Mesodermal cell (in vitro differentiated cells): ENCODE results near the gene SRGAP2B. TPM values are rescaled to one million over a fixed set of nuclear protein-coding genes. Genes with fewer than 3 reads are reported as not detected.
"Not testable (repeated sequence)": the region's sequence is repeated elsewhere in the genome, so short reads cannot be mapped to it uniquely, and the experiment has no call there.

Experiments
- H3K27ac ChIP-seq: 2 replicates; pipeline ENCODE4 v1.7.0; 2013; ENCODE audit warnings: mild to moderate bottlenecking, low read depth, low read length, moderate library complexity; ENCODE audit not compliant: severe bottlenecking
- H3K36me3 ChIP-seq: 2 replicates; pipeline ENCODE4 v1.7.1; 2013; ENCODE audit warnings: mild to moderate bottlenecking, low read length, moderate library complexity; ENCODE audit not compliant: control insufficient read depth, insufficient read depth
- H3K4me1 ChIP-seq: one replicate; pipeline ENCODE4 v1.7.1; 2013; ENCODE audit warnings: mild to moderate bottlenecking, low read length; ENCODE audit not compliant: insufficient read depth, control insufficient read depth, poor library complexity, severe bottlenecking
- H3K4me3 ChIP-seq: 2 replicates; pipeline ENCODE4 v1.7.0; 2013; ENCODE audit warnings: low read length, control low read depth, mild to moderate bottlenecking; ENCODE audit not compliant: insufficient read depth, poor library complexity, severe bottlenecking; ENCODE audit errors: extremely low read depth
- H3K9me3 ChIP-seq: 2 replicates; pipeline ENCODE4 v1.7.1; 2013; ENCODE audit warnings: mild to moderate bottlenecking, low read length, moderate library complexity; ENCODE audit not compliant: control insufficient read depth
- WGBS, 2 experiments: methylation state at CpG; one replicate each; pipeline ENCODE4 v1.1.5; 2013; ENCODE audit warnings: missing lambda C conversion rate in 2 of 2; ENCODE audit not compliant: insufficient coverage in 2 of 2; 5-methylcytosine and 5-hydroxymethylcytosine counted together
- polyA plus RNA-seq, 2 experiments: library from polyadenylated mRNA; stranded (reverse); fragments of 50-300 nt; gene quantifications; one replicate each; pipeline ENCODE4 v1.2.3, GENCODE V29; 2013

SRGAP2B gene
- polyA plus RNA-seq (2013, experiment 1 of 2): 102 TPM
- 97.7 TPM for polyA plus RNA-seq (2013, experiment 2 of 2)

- H3K27ac ChIP-seq, H3K9me3 ChIP-seq, H3K36me3 ChIP-seq, H3K4me1 ChIP-seq: not testable (repeated sequence)
- H3K4me3 ChIP-seq: peak within 1 kb of the TSS; percentile 33
- no CpG with 5 or more reads among the region's 47 CpGs for WGBS, 2 experiments
These were observed at the start of gene SRGAP2B, which contains the start of gene FAM72D for GRCh38 chr1:145095284-145096057. Gene SRGAP2B, minus strand, starts transcription at chr1:145095328. Its CDS starts 2,427 bp downstream, at chr1:145092901. Gene FAM72D, plus strand, starts transcription at chr1:145095974. Its CDS starts 874 bp downstream, at chr1:145096848.

GRCh38 chr1:145144264-145144913 is 49.3 kb upstream of the SRGAP2B start:
- not testable (repeated sequence) for H3K27ac ChIP-seq, H3K9me3 ChIP-seq, H3K36me3 ChIP-seq, H3K4me1 ChIP-seq, H3K4me3 ChIP-seq
- WGBS, 2 experiments: no CpG with 5 or more reads among the region's 3 CpGs

DNA sequence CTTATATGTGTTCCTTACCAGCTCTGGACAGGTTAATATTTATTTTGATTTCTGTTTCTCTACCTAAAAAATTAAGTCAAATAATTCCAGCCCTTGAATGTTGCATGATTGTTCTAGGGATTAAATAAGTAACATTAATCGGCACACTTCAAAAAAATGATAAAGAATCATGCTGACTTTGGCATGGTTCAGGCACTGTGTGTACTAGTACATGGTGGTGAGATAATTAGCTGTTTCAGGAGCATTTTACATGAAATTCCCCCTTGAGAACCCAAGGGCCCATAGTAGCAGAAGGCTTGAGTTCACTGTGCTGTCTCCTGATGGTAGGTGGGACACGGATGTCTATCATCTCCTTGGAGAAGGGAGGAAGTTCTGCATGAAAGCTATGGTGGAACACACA is 45.4 kb upstream of the SRGAP2B start:
- not testable (repeated sequence) for H3K4me3 ChIP-seq, H3K9me3 ChIP-seq, H3K36me3 ChIP-seq, H3K4me1 ChIP-seq, H3K27ac ChIP-seq
- no CpG with 5 or more reads among the region's 2 CpGs for WGBS, 2 experiments

- H3K4me3 ChIP-seq, H3K4me1 ChIP-seq, H3K36me3 ChIP-seq, H3K9me3 ChIP-seq, H3K27ac ChIP-seq: not testable (repeated sequence)
- no CpG with 5 or more reads among the region's 1 CpG for WGBS, 2 experiments
These were observed 39.3 kb upstream of the SRGAP2B start for GRCh38 chr1:145134476-145134875.

GRCh38 chr1:145128697-145129469 is 33.8 kb upstream of the SRGAP2B start:
- not testable (repeated sequence) for H3K27ac ChIP-seq, H3K4me3 ChIP-seq, H3K36me3 ChIP-seq, H3K4me1 ChIP-seq, H3K9me3 ChIP-seq
- WGBS, 2 experiments: 75 to 90% methylated on average over 2 of the region's 14 CpGs

DNA sequence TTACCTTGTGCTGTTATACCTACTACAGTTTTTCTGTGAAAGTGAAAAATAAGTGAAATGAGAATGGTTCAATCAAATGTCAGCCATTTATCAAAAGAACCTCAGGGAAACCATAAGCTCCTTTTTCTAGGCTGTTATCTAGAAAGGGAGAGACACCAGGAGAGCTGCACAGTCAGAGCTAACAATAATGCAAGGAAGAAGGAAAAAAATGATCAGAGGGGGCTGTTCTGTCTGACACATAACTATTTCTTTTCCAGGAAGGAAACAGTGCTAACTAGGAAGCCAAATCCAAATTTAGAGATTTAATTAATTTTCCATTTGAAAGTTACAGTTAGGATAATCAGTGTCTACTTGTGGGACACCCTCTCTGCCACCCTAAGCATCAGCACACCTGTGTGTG is 32.0 kb upstream of the SRGAP2B start:
- H3K9me3 ChIP-seq: not testable (repeated sequence)

DNA sequence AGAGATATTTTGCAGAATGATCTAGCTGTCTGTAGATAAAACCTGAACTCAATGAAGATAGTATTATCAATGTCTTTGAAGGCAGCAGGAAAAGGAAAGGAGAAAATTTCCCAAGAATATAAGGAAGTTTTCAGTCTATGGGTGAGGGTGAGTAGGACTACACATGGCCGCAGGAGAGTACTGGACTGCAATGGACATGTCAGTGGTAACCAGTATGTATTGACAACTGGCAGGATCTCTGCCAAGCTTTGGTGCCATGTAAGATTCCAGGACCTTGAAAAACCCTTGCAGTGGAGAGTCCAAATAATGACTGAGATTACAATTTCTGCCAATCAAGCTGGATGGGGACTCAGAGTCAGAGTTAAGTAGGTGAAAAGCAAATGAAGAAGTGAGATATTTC is 30.0 kb upstream of the SRGAP2B start:
- not testable (repeated sequence) for H3K27ac ChIP-seq, H3K36me3 ChIP-seq, H3K4me3 ChIP-seq, H3K4me1 ChIP-seq, H3K9me3 ChIP-seq
- WGBS, 2 experiments: no CpG with 5 or more reads among the region's 1 CpG

More for the DNA sequence above, 32.0 kb upstream of the SRGAP2B start:
- not testable (repeated sequence) for H3K36me3 ChIP-seq, H3K4me1 ChIP-seq, H3K4me3 ChIP-seq, H3K27ac ChIP-seq

DNA sequence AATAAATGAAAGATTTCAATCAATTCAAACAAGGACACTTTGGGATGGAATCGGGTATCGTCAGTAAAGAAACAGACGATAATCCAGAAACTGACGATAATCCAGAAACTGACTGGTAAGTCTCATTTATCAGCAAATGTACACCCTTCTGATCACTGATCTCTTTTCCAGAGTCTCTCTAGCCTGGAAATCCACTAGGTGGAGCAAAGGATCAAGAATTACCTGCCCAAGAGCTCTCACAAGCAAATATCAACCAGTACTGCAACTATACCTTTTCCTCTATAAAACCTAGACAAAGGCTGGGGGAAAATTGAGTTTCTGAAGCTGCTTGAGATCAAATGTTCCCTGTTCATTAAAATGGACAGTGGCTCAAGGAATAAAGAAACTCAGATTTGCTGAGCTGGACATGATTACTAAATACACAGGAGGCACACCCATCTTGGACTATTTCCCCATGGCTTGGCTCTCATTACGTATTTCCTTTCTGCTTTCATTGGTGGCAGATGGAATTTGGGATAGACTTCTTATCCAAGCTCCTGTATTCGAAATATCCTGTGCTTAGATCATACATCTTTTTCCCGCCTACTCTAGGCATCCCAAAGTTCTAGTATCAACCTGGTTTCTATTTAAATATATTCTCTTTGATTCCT is 29.0 kb upstream of the SRGAP2B start:
- not testable (repeated sequence) for H3K9me3 ChIP-seq, H3K4me3 ChIP-seq, H3K4me1 ChIP-seq, H3K36me3 ChIP-seq, H3K27ac ChIP-seq
- no CpG with 5 or more reads among the region's 7 CpGs for WGBS, 2 experiments

- not testable (repeated sequence) for H3K9me3 ChIP-seq, H3K27ac ChIP-seq, H3K4me3 ChIP-seq, H3K4me1 ChIP-seq, H3K36me3 ChIP-seq
- WGBS, 2 experiments: no CpG with 5 or more reads among the region's 1 CpG
These were observed 27.9 kb upstream of the SRGAP2B start for GRCh38 chr1:145123062-145123395.

- H3K4me3 ChIP-seq, H3K27ac ChIP-seq, H3K4me1 ChIP-seq, H3K36me3 ChIP-seq, H3K9me3 ChIP-seq: not testable (repeated sequence)
- no CpG with 5 or more reads among the region's 7 CpGs for WGBS, 2 experiments
These were observed 27.4 kb upstream of the SRGAP2B start for GRCh38 chr1:145122344-145123061.
